22Rv1 (cell line): ENCODE measurements around the gene COBL.

ENCODE experiments used
- CTCF ChIP-seq: fragments of 450-650 bp; IDR thresholded peaks from 2 replicates; pipeline ENCODE4 v1.5.1; 2017; ENCODE audit warnings: mild to moderate bottlenecking
- ZFX ChIP-seq: fragments of 450-650 bp; IDR thresholded peaks from 2 replicates; pipeline ENCODE4 v1.6.1; 2017; ENCODE audit warnings: antibody characterized with exemption, borderline replicate concordance

GRCh38 chr7:51261950-51262795 is 54.4 kb downstream of the COBL start:
- no peak for TF ChIP-seq CTCF
- TF ChIP-seq ZFX = no peak
